CD4-positive, alpha-beta T cell treated with Interferon gamma for 1 hour (primary cell): Measurements from ENCODE around the gene RABEP1.
"Not testable (repeated sequence)": the region's sequence is repeated elsewhere in the genome, so short reads cannot be mapped to it uniquely, and the experiment has no call there.

Source experiments
- DNase-seq: peaks from one replicate; pipeline ENCODE4 v3.0.0-alpha.2; 2020

The RABEP1 gene

GRCh38 chr17:5281814-5282641 lies at the start of gene RABEP1:
Gene RABEP1, plus strand, starts transcription at chr17:5282284. Its CDS starts 203 bp downstream, at chr17:5282487.
- DNase-seq = peak; percentile 91

GRCh38 chr17:5233492-5233891 lies 48.6 kb upstream of the RABEP1 start:
- DNase-seq = not testable (repeated sequence)

GRCh38 chr17:5234645-5235576 lies 47.2 kb upstream of the RABEP1 start, which contains the start of gene SCIMP:
Gene SCIMP, minus strand, starts transcription at chr17:5234860. Its CDS starts 105 bp downstream, at chr17:5234755.
- peak; percentile 65 for DNase-seq

- DNase-seq = no peak
These were observed 45.0 kb upstream of the RABEP1 start for GRCh38 chr17:5236938-5237540.

GRCh38 chr17:5237541-5238016 lies 44.5 kb upstream of the RABEP1 start:
- peak; percentile 66 for DNase-seq

- DNase-seq = peak; percentile 34
These were observed 43.8 kb upstream of the RABEP1 start for GRCh38 chr17:5238333-5238732.

GRCh38 chr17:5239769-5240168 lies 42.3 kb upstream of the RABEP1 start:
- not testable (repeated sequence) for DNase-seq

- DNase-seq = peak; percentile 15
These were observed 40.0 kb upstream of the RABEP1 start for GRCh38 chr17:5241861-5242671.

GRCh38 chr17:5247621-5248020 lies 34.5 kb upstream of the RABEP1 start:
- DNase-seq = no peak

GRCh38 chr17:5248821-5249479 lies 33.1 kb upstream of the RABEP1 start:
- DNase-seq = no peak

- peak; percentile 65 for DNase-seq
These were observed 32.5 kb upstream of the RABEP1 start for GRCh38 chr17:5249615-5250014.

- no peak for DNase-seq
These were observed 27.7 kb upstream of the RABEP1 start for GRCh38 chr17:5254414-5254813.

- DNase-seq = no peak
These were observed 27.1 kb upstream of the RABEP1 start for GRCh38 chr17:5254903-5255521.

GRCh38 chr17:5257124-5257523 lies 25.0 kb upstream of the RABEP1 start:
- no peak for DNase-seq

GRCh38 chr17:5260542-5260941 lies 21.5 kb upstream of the RABEP1 start:
- no peak for DNase-seq

- no peak for DNase-seq
These were observed 19.6 kb upstream of the RABEP1 start for GRCh38 chr17:5262416-5262991.

GRCh38 chr17:5263441-5263840 lies 18.6 kb upstream of the RABEP1 start:
- no peak for DNase-seq

GRCh38 chr17:5264893-5265292 lies 17.2 kb upstream of the RABEP1 start:
- no peak for DNase-seq

GRCh38 chr17:5269241-5269960 lies 12.7 kb upstream of the RABEP1 start:
- DNase-seq = no peak

GRCh38 chr17:5272322-5272721 lies 9.8 kb upstream of the RABEP1 start:
- DNase-seq = no peak
